Astrocyte (in vitro differentiated cells and primary cell): Measurements from ENCODE around the gene ST6GALNAC1.

Experiments used
- EZH2 ChIP-seq: IDR thresholded peaks from 2 replicates; pipeline ENCODE4 v1.6.1; 2012; ENCODE audit warnings: mild to moderate bottlenecking, low read length, inconsistent platforms; ENCODE audit not compliant: insufficient read depth
- TF ChIP-seq, protein P1 (sequence below): IDR thresholded peaks from 2 replicates; pipeline ENCODE4 v1.5.1; 2011; ENCODE audit warnings: low read depth, mild to moderate bottlenecking, inconsistent platforms, low read length, moderate library complexity; ENCODE audit not compliant: insufficient read depth

GRCh38 chr17:76683011-76683755 lies 39.6 kb upstream of the ST6GALNAC1 start:
- TF ChIP-seq, protein P1, sequence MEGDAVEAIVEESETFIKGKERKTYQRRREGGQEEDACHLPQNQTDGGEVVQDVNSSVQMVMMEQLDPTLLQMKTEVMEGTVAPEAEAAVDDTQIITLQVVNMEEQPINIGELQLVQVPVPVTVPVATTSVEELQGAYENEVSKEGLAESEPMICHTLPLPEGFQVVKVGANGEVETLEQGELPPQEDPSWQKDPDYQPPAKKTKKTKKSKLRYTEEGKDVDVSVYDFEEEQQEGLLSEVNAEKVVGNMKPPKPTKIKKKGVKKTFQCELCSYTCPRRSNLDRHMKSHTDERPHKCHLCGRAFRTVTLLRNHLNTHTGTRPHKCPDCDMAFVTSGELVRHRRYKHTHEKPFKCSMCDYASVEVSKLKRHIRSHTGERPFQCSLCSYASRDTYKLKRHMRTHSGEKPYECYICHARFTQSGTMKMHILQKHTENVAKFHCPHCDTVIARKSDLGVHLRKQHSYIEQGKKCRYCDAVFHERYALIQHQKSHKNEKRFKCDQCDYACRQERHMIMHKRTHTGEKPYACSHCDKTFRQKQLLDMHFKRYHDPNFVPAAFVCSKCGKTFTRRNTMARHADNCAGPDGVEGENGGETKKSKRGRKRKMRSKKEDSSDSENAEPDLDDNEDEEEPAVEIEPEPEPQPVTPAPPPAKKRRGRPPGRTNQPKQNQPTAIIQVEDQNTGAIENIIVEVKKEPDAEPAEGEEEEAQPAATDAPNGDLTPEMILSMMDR = no peak
- no peak for TF ChIP-seq EZH2
